Mesenchymal stem cell (in vitro differentiated cells and primary cell): Measurements from ENCODE around the gene CREB1.

Experiments
- DNase-seq: peaks from one replicate; pipeline ENCODE4 v3.0.0-alpha.2; 2013
- H2AFZ ChIP-seq: one replicate; pipeline ENCODE4 v1.6.1; 2013; ENCODE audit warnings: low read depth, mild to moderate bottlenecking, control low read depth, inconsistent platforms, low read length, moderate library complexity
- H2AK5ac ChIP-seq: 2 replicates; pipeline ENCODE4 v1.6.1; 2013; ENCODE audit warnings: low read length, moderate library complexity, mild to moderate bottlenecking, inconsistent platforms; ENCODE audit not compliant: severe bottlenecking
- H2BK120ac ChIP-seq: one replicate; pipeline ENCODE4 v1.6.1; 2013; ENCODE audit warnings: low read depth, mild to moderate bottlenecking, inconsistent platforms, low read length, moderate library complexity
- H2BK12ac ChIP-seq, 2 experiments: one replicate each; pipeline ENCODE4 v1.6.1; 2013; ENCODE audit warnings: inconsistent platforms in 2 of 2, low read length in 2 of 2, mild to moderate bottlenecking in 2 of 2, moderate library complexity in 2 of 2, control low read depth in 1 of 2
- H2BK15ac ChIP-seq: one replicate; pipeline ENCODE4 v1.6.1; 2013; ENCODE audit warnings: mild to moderate bottlenecking, low read depth, inconsistent platforms; ENCODE audit not compliant: poor library complexity, severe bottlenecking
- H2BK5ac ChIP-seq: 2 replicates; pipeline ENCODE4 v1.6.1; 2013; ENCODE audit warnings: low read depth, mild to moderate bottlenecking, low read length, control low read depth, inconsistent platforms; ENCODE audit not compliant: poor library complexity, severe bottlenecking
- H3K14ac ChIP-seq, 2 experiments: one replicate each; pipeline ENCODE4 v1.6.1; 2013; ENCODE audit warnings: inconsistent platforms in 2 of 2, low read length in 2 of 2, control low read depth in 1 of 2, mild to moderate bottlenecking in 1 of 2, moderate library complexity in 1 of 2
- H3K18ac ChIP-seq, 2 experiments: one replicate each; pipeline ENCODE4 v1.6.1; 2013; ENCODE audit warnings: inconsistent platforms in 2 of 2, low read length in 2 of 2, control low read depth in 1 of 2, low read depth in 1 of 2, mild to moderate bottlenecking in 1 of 2
- H3K23ac ChIP-seq, 2 experiments: one replicate each; pipeline ENCODE4 v1.6.1; 2013; ENCODE audit warnings: inconsistent platforms in 2 of 2, low read length in 2 of 2, mild to moderate bottlenecking in 2 of 2, moderate library complexity in 2 of 2, control low read depth in 1 of 2
- H3K27ac ChIP-seq: 2 replicates; pipeline ENCODE4 v1.5.1; 2013; ENCODE audit warnings: mild to moderate bottlenecking, moderate library complexity, low read length, control low read depth, inconsistent platforms; ENCODE audit not compliant: poor library complexity, severe bottlenecking
- H3K27me3 ChIP-seq, 2 experiments: 2 replicates each; pipeline versions ENCODE4 v1.6.1 to v1.7.0; 2013; ENCODE audit warnings: low read length in 2 of 2, mild to moderate bottlenecking in 2 of 2, moderate library complexity in 2 of 2, control low read depth in 1 of 2, inconsistent platforms in 1 of 2; ENCODE audit not compliant: control insufficient read depth in 1 of 2, insufficient read depth in 1 of 2
- H3K36me3 ChIP-seq, 2 experiments: 2 replicates each; pipeline versions ENCODE4 v1.6.1 to v1.7.0; 2013; ENCODE audit warnings: low read length in 2 of 2, control low read depth in 1 of 2, inconsistent platforms in 1 of 2, low read depth in 1 of 2, mild to moderate bottlenecking in 1 of 2; ENCODE audit not compliant: insufficient read depth in 2 of 2, control insufficient read depth in 1 of 2
- H3K4ac ChIP-seq, 2 experiments: one replicate each; pipeline ENCODE4 v1.6.1; 2013; ENCODE audit warnings: inconsistent platforms in 2 of 2, low read length in 2 of 2, mild to moderate bottlenecking in 2 of 2, moderate library complexity in 2 of 2, control low read depth in 1 of 2, low read depth in 1 of 2
- H3K4me1 ChIP-seq: 2 replicates; pipeline ENCODE4 v1.6.1; 2013; ENCODE audit warnings: low read depth, low read length, control low read depth; ENCODE audit not compliant: control insufficient read depth, insufficient read depth
- H3K4me2 ChIP-seq: 2 replicates; pipeline ENCODE4 v1.6.1; 2013; ENCODE audit warnings: low read length, mild to moderate bottlenecking, inconsistent platforms; ENCODE audit not compliant: poor library complexity, severe bottlenecking
- H3K4me3 ChIP-seq, 2 experiments: 2 replicates each; pipeline versions ENCODE4 v1.5.1 to v1.7.0; 2013; ENCODE audit warnings: low read length in 2 of 2, mild to moderate bottlenecking in 2 of 2, control low read depth in 1 of 2, low read depth in 1 of 2; ENCODE audit not compliant: insufficient read depth in 1 of 2
- H3K79me1 ChIP-seq: replicated peaks from 2 replicates; pipeline ENCODE4 v1.6.1; 2013; ENCODE audit warnings: mild to moderate bottlenecking, control low read depth, low read length, inconsistent platforms; ENCODE audit not compliant: poor library complexity, severe bottlenecking
- H3K9ac ChIP-seq: 2 replicates; pipeline ENCODE4 v1.7.0; 2013; ENCODE audit warnings: mild to moderate bottlenecking, low read length, moderate library complexity
- H3K9me3 ChIP-seq: 2 replicates; pipeline ENCODE4 v1.7.0; 2013; ENCODE audit warnings: mild to moderate bottlenecking, low read length; ENCODE audit not compliant: control insufficient read depth
- H4K8ac ChIP-seq: one replicate; pipeline ENCODE4 v1.6.1; 2013; ENCODE audit warnings: inconsistent platforms, mild to moderate bottlenecking, low read length, moderate library complexity
- H4K91ac ChIP-seq: one replicate; pipeline ENCODE4 v1.6.1; 2013; ENCODE audit warnings: mild to moderate bottlenecking, low read length, inconsistent platforms
- WGBS: methylation state at CpG from one replicate; pipeline ENCODE4 v1.1.7; 2013; ENCODE audit warnings: mixed read lengths; 5-methylcytosine and 5-hydroxymethylcytosine counted together

The CREB1 gene

DNA sequence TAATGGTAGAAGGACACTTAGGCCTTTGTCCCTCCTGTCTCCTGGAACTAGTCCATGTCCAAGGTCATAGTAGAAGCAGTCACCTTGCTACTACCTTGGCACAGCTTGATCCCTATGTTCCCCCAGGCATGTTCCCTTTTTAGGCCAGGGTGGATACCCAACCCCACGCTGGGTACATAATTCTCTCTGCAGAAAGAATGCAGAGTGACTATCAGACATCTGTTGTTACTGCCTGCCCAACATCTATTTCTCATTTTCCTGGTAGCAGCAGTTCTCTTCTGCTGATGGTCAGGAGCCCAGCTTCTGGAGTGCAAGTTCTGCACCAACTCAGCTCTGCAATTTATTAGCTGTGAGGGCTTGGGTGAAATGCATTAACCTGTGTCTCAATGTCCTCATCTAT lies 99.8 kb downstream of the CREB1 start:
- Histone ChIP-seq H4K8ac (no peak overlapping the region), H3K9ac (no peak overlapping the region), H2AK5ac (no peak overlapping the region), H3K18ac (no peak overlapping the region), H3K4me1 (peaks cover 8% of the 10 kb centered on the region), H3K27ac (no peak overlapping the region), H3K79me1 (no peaks in the 10 kb centered on the region), H2BK12ac (no peak overlapping the region), H3K4ac (no peak overlapping the region), H2BK5ac (no peak overlapping the region), H3K27me3 (no peaks in the 10 kb centered on the region), H2BK15ac (no peak overlapping the region), H2BK120ac (no peak overlapping the region), H3K4me3 (no peak overlapping the region), H3K23ac (peak overlapping the region in 1 of 2 experiments; percentile 77), H3K4me2 (no peak overlapping the region), H3K9me3 (no peaks in the 10 kb centered on the region), H3K36me3 (no peaks in the 10 kb centered on the region), H4K91ac (peak overlapping the region; percentile 62), H2AFZ (no peak overlapping the region), H3K14ac (no peak overlapping the region)
- 69% methylated on average over 1 of the region's 1 CpG for WGBS
- DNase-seq, result no peak

DNA sequence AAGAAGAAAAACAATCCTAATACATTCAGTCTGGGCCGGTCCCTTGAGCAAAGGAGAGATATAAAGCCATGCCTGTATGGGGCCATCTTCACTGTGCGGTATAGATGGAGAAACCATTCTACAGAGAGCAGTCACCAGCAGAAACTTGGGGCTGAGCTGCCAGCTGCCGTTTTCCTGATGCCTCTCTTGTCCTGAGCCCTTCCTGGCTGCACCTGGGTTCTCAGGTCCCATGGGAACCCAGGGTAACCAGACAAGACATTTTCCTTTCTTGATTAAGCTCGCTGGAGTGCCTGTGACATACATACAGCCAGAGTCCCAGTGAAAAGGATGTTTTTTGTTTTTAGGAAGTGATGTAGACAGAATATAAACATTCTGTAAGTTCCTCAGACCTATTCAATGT lies 100.7 kb downstream of the CREB1 start:
- Histone ChIP-seq H3K27me3 (no peaks in the 10 kb centered on the region), H3K27ac (no peak overlapping the region), H2AK5ac (no peak overlapping the region), H4K8ac (no peak overlapping the region), H3K4me3 (no peak overlapping the region), H3K23ac (no peak overlapping the region), H3K18ac (no peak overlapping the region), H2AFZ (no peak overlapping the region), H3K79me1 (no peaks in the 10 kb centered on the region), H3K4ac (no peak overlapping the region), H2BK15ac (no peak overlapping the region), H2BK120ac (no peak overlapping the region), H2BK12ac (no peak overlapping the region), H3K9ac (no peak overlapping the region), H2BK5ac (no peak overlapping the region), H3K14ac (peak overlapping the region in 1 of 2 experiments; percentile 26), H4K91ac (no peak overlapping the region), H3K9me3 (no peaks in the 10 kb centered on the region), H3K4me1 (peaks cover 10% of the 10 kb centered on the region), H3K4me2 (no peak overlapping the region), H3K36me3 (no peaks in the 10 kb centered on the region)
- 91% methylated on average over 4 of the region's 4 CpGs for WGBS
- no peak for DNase-seq

DNA sequence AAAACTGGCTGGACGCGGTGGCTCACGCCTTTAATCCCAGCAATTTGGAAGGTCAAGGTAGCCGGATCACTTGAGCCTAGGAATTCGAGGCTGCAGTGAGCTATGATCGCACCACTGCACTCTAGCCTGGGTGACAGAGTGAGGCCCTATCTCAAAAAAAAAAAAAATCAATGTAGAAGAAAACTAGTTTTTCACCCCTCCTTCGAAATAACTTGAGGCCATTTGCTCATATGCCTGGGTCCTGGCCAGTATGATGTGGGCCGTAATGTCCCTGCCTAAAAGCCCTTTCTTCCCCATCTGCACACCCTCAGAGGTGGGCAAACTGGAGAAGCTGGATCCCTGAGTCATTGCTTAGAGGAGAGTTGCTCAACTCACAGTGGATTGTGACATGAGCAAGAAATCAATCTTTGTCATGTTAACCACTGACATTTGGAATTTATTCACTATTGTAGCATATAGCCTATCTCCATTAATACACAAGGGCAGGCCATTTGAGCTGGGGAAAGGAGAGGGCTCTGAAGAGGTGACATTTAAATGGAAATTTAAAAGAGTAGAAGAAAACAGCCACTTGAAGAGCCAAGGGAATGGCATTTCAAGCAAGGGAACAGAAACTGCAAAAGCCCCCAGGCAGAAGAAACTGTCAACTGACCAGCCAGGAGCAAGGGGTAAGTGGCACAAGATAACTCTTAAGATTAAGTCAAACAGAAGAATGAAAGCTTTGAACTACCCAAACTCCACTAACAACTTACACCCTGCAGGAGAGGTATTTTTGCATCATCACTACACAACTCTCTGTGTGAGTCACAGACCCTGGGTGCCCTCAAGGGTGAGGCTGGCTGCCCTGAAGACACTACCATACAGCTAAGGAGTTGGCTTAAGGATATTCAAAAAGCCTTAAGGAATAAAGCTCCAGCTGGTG lies 103.1 kb downstream of the CREB1 start:
- WGBS, result 97% methylated on average over 8 of the region's 8 CpGs
- Histone ChIP-seq H3K4ac (no peak overlapping the region), H2BK120ac (no peak overlapping the region), H2BK5ac (no peak overlapping the region), H3K23ac (no peak overlapping the region), H3K36me3 (no peaks in the 10 kb centered on the region), H3K9ac (no peak overlapping the region), H4K8ac (no peak overlapping the region), H2AFZ (no peak overlapping the region), H3K4me3 (peak overlapping the region in 1 of 2 experiments; percentile 15), H2BK15ac (no peak overlapping the region), H2AK5ac (no peak overlapping the region), H3K9me3 (no peaks in the 10 kb centered on the region), H3K79me1 (no peaks in the 10 kb centered on the region), H2BK12ac (no peak overlapping the region), H3K18ac (no peak overlapping the region), H3K4me1 (peaks cover 7% of the 10 kb centered on the region), H3K27me3 (peaks cover 0 to 3% of the 10 kb centered on the region in 2 experiments), H4K91ac (no peak overlapping the region), H3K14ac (no peak overlapping the region), H3K4me2 (no peak overlapping the region), H3K27ac (no peak overlapping the region)
- peak; percentile 70 for DNase-seq

DNA sequence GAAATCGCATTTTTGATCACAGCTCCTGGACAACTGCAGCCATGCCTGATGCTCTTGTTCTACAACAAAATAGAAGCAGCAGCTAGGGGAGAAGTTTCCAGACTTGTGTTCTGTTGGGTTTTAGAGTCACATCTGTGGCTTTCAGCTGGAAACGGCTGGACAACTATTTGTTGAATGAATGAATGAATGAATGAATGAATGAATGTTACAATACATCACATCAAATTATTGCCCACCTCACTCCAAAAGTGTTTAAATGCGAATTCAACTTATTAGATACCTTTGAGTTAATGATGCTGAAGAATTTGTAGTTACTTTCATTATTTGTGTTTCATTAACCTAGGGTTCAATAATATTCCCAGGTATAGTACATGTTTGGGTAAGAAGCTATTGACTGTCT lies 103.9 kb downstream of the CREB1 start:
- Histone ChIP-seq H3K79me1 (no peaks in the 10 kb centered on the region), H3K4me3 (no peak overlapping the region), H3K14ac (no peak overlapping the region), H2BK120ac (no peak overlapping the region), H2AK5ac (no peak overlapping the region), H3K4me2 (no peak overlapping the region), H3K4ac (no peak overlapping the region), H3K9me3 (no peaks in the 10 kb centered on the region), H2AFZ (no peak overlapping the region), H2BK5ac (no peak overlapping the region), H3K27me3 (peaks cover 0 to 3% of the 10 kb centered on the region in 2 experiments), H2BK15ac (no peak overlapping the region), H4K8ac (no peak overlapping the region), H4K91ac (no peak overlapping the region), H2BK12ac (no peak overlapping the region), H3K4me1 (peaks cover 7% of the 10 kb centered on the region), H3K9ac (no peak overlapping the region), H3K18ac (no peak overlapping the region), H3K23ac (no peak overlapping the region), H3K27ac (no peak overlapping the region), H3K36me3 (no peaks in the 10 kb centered on the region)
- no peak for DNase-seq
- 100% methylated on average over 1 of the region's 3 CpGs for WGBS
